Inflammatory macrophage treated with lipopolysaccharide for 4 hours (primary cell): ENCODE results near the gene TMEM181.
"Not testable (repeated sequence)": the region's sequence is repeated elsewhere in the genome, so short reads cannot be mapped to it uniquely, and the experiment has no call there.

ENCODE experiments used
- DNase-seq: peaks from one replicate; pipeline ENCODE4 v3.0.0-alpha.2; 2020

TMEM181 gene

GRCh38 chr6:158559895-158560835 is at the start of gene TMEM181:
Gene TMEM181 (plus strand): TSS chr6:158560091. CDS start chr6:158560225, 134 bp downstream.
- peak; percentile 87 for DNase-seq

- DNase-seq: no peak
Measured at GRCh38 chr6:158512809-158513208, 47.1 kb upstream of the TMEM181 start.

- DNase-seq: no peak
Measured at GRCh38 chr6:158514176-158514575, 45.7 kb upstream of the TMEM181 start.

GRCh38 chr6:158514991-158515390 is 44.9 kb upstream of the TMEM181 start:
- no peak for DNase-seq

- DNase-seq: no peak
Measured at GRCh38 chr6:158516098-158516497, 43.8 kb upstream of the TMEM181 start.

GRCh38 chr6:158517038-158517437 is 42.9 kb upstream of the TMEM181 start:
- DNase-seq: no peak

GRCh38 chr6:158517581-158517980 is 42.3 kb upstream of the TMEM181 start:
- DNase-seq: no peak

- DNase-seq: peak; percentile 28
Measured at GRCh38 chr6:158518191-158519127, 41.4 kb upstream of the TMEM181 start.

- no peak for DNase-seq
Measured at GRCh38 chr6:158519300-158519699, 40.6 kb upstream of the TMEM181 start.

GRCh38 chr6:158519761-158520160 is 40.1 kb upstream of the TMEM181 start:
- DNase-seq: no peak

- DNase-seq: not testable (repeated sequence)
Measured at GRCh38 chr6:158520975-158521374, 38.9 kb upstream of the TMEM181 start.

- no peak for DNase-seq
Measured at GRCh38 chr6:158521759-158522158, 38.1 kb upstream of the TMEM181 start.

GRCh38 chr6:158522616-158523015 is 37.3 kb upstream of the TMEM181 start:
- no peak for DNase-seq

GRCh38 chr6:158524311-158524710 is 35.6 kb upstream of the TMEM181 start:
- no peak for DNase-seq

- not testable (repeated sequence) for DNase-seq
Measured at GRCh38 chr6:158527858-158528257, 32.0 kb upstream of the TMEM181 start.

GRCh38 chr6:158528826-158529225 is 31.1 kb upstream of the TMEM181 start:
- no peak for DNase-seq

- no peak for DNase-seq
Measured at GRCh38 chr6:158529629-158530028, 30.3 kb upstream of the TMEM181 start.

GRCh38 chr6:158531566-158531965 is 28.3 kb upstream of the TMEM181 start:
- DNase-seq: no peak

GRCh38 chr6:158531970-158532369 is 27.9 kb upstream of the TMEM181 start:
- DNase-seq: no peak

GRCh38 chr6:158536084-158536890 is 23.6 kb upstream of the TMEM181 start:
- peak; percentile 79 for DNase-seq

GRCh38 chr6:158536891-158537798 is 22.7 kb upstream of the TMEM181 start:
- DNase-seq: no peak
